HG02884 (cell line): ENCODE measurements around the gene OBSL1.

Source experiments
- ATAC-seq: cut with Tn5 transposase; IDR thresholded peaks from one replicate; pipeline ENCODE4 v1.9.1; 2021; ENCODE audit warnings: mild to moderate bottlenecking, moderate library complexity; ENCODE audit not compliant: unreplicated experiment

Gene OBSL1

GRCh38 chr2:219536967-219537366 lies 34.4 kb downstream of the OBSL1 start:
- ATAC-seq, result no peak

GRCh38 chr2:219536425-219536824 lies 34.9 kb downstream of the OBSL1 start:
- ATAC-seq, result no peak

- no peak for ATAC-seq
Observed at GRCh38 chr2:219533930-219534661, 37.2 kb downstream of the OBSL1 start.

- ATAC-seq, result no peak
Observed at GRCh38 chr2:219532378-219532649, 39.0 kb downstream of the OBSL1 start.

- ATAC-seq, result no peak
Observed at GRCh38 chr2:219531639-219532377, 39.5 kb downstream of the OBSL1 start.

DNA sequence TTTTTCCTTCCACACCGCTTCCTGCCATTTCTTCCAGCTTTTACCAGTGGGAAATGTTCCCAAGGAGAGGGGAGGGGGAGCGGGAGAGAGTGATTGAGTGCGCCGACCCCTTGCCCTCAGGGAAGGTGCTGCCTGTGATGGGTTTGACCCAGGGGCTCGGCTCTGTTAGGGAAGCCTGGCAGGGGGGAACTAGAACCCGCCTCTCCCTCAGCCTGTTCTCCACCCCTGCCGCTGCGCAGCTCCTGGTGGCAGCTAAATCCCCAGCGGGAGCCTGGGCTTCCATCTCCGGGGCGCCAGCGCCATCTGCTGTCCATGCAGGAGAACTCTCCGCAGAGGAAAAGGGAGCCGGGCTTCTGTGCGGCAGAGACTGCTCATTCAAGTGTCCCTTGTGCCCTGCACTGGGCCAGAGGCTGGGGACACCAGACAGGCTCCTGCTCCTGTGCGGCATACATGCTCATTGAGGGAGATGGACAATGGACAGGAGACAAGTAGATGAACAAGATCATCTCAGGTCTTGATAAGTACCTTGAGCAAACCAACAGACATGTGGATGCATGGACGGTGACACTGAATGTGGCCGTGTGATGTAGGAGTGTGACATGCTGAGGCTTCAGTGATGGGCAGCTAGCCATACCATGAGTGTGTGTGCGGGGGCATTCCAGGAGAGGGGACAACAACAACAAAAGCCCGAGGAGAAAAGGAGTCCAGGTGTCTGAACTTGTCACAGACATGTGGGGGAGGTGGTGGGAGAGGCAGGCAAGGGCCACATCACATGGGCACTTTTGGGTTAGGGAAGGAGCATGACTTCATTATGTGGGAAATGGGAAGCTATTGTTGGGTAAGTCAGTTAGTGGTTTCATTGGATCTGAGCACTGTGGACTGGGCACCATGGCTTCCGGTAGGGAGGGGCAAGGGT lies 41.0 kb downstream of the OBSL1 start:
- peak; percentile 84 for ATAC-seq

- no peak for ATAC-seq
Observed at GRCh38 chr2:219527472-219527871, 43.9 kb downstream of the OBSL1 start.

GRCh38 chr2:219527076-219527394 lies 44.3 kb downstream of the OBSL1 start:
- ATAC-seq, result no peak

- no peak for ATAC-seq
Observed at GRCh38 chr2:219526320-219527075, 44.8 kb downstream of the OBSL1 start.

DNA sequence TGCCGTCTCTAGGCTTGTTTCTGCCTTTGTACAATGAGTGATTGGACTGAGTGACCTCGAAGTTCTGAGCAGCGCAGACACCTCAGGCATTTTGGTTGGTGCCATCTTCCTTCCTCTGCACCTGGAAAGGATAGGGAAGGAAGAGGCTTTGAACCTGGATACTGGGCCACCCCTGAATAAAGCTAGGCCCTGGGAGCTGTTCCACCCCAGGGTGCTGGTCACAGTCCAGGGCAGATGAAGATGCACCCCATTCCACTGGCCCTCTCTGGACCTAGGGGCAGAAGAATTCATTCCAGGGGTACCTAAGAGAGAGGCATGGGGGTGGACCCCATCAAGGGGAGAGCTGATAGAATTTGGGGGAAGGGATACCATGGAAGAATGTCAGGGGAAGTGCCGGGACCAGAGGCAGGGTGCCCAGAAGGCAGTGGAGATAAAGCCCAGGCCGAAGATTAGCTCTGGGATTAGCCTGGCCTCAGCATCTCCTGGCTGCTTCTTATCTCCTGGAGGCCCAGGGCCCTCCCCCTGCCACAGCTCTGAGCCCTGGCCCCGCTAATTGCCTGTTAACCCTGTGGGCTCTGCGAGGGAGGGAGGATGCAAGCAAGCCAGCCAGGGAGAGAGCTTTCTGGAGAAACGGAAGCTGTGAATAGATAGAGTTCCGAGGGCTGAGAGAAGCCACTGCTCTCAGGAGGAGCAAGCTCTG lies 45.7 kb downstream of the OBSL1 start:
- no peak for ATAC-seq

DNA sequence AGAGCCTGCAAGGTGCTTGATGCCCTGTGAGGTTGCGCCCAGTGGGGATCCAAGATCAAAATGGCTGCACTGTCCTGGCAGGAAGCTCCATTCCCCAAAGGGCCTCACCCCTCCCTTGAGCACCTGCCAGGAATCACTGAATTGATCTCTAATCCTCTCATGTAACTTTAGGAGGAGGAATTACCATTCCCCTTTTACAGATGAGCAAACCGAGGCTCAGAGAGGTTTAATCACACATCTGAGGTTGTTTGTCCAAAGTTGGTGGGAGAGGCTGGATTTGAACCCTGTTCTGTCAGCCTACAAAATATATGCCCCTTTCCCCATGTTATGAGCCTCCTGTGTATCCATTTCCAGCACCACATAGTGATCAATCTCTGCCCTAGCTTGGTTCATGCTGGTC lies 46.5 kb downstream of the OBSL1 start:
- no peak for ATAC-seq

- ATAC-seq, result no peak
Observed at GRCh38 chr2:219523031-219523671, 48.2 kb downstream of the OBSL1 start.

- no peak for ATAC-seq
Observed at GRCh38 chr2:219522111-219523030, 49.0 kb downstream of the OBSL1 start.

DNA sequence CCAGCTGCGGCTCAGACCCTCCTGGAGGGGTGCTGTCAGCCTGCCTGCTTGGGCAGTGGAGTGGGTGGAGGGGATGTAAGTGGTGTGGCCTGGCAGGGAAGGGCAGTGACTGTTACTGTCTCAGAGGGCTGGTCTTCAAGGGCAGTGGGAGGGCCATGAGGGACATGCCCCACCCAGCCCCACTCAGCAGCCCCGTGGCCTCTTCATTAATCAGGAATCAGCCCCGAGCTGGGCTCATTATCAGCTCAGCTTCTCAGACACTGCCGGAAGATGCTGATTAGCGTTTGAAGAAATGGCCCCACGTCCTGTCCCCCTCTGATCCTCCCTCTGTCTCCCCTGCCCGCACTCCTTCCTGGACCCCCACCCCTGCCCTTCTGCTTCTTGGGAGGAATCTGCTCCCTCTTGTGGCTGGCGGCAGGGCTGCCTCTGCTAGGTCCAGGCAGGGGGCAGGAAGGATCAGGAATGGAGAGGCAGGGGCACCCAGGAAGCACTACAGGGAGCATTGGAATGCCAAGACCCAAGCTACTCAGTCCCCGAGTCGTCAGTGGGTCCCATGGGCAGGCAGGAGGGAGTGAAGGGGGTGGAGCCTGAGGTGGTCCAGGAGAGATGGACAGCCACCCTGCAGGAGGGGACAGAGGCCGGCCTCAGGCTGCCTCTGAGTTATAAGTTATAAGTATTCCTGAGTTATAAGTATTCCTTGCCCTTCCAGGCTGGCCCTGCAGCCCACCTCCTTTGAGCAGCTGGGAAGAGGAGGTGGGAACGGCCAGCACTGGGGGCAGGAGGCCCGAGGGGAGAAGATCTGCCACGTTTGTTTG lies 50.1 kb downstream of the OBSL1 start:
- no peak for ATAC-seq

DNA sequence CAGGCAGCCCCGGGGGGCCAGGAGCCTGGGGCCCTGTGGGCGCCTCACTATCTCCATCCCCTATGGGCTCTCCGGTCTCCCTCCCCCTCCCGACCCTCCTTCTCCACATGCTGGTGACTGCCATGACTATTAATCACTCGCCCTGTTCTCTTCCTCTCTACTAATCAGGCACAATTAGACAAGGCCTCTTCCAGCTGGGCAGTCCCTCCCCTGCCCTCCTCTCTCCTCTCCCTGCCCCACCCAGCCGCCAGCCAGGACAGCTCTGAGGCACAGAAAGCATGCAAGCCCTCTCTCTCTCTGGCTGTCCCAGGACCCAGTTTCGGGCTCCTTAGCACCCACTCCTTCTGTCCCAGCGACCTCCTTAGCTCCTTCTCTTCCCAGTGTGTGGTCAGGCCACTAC lies 51.3 kb downstream of the OBSL1 start:
- ATAC-seq, result no peak

GRCh38 chr2:219519526-219519916 lies 51.8 kb downstream of the OBSL1 start:
- no peak for ATAC-seq

DNA sequence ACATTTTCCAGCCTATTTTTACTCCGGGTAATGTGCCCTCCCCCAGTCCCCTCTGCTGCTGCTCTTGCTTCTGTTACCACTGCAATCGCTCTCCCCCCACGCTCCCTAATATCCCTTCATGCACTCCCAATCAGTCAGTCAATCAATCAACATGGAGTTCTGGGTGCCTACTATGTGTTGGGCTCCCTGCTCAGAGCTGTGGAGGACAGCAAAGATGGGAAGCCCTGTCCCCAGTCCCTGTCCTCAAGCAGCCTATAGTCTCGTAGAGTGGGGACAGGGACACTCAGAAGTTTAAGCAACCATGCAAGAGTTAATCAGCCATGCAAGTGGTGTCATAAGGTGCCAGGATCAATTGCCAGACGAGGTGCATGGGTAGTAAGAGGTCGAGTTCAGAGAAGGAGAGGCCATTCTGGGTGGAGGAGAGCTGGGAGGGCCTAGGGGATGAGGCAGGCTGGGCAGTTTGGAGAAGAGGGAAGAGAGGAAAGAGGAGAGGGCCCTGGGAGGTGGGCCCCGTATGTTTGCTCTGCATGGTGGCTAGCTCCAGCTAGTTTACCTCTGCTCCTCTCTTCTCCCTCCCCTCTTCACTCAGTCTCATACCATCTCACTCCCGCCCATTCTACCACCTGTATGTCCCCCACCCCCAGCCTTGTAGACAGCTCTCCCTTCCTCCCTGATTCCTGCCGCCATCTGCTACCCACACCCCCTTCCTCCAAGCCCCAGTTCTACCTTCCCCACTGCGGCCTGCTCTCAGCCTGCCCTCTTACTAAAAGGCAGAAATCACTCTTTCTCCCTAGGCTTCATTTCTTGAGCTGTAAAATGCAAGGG lies 53.2 kb downstream of the OBSL1 start:
- no peak for ATAC-seq
